Gastrocnemius medialis (tissue), 4 donors: Measurements from ENCODE around the gene CCPG1.

Source experiments
- CTCF ChIP-seq, 5 experiments: fragments of 450-650 bp in 3 of 5; fragments of 200-600 bp in 2 of 5; sonication (generic) in 2 of 5; IDR thresholded peaks in 4 of 5; conservative IDR thresholded peaks in 1 of 5; 1 replicate in 4 of 5; 2 replicates in 1 of 5; pipeline ENCODE4 v1.5.1; 2016 to 2019; ENCODE audit warnings: antibody characterized with exemption in 5 of 5, mild to moderate bottlenecking in 3 of 5, moderate library complexity in 3 of 5
- POLR2A ChIP-seq, 2 donors: fragments of 450-650 bp; IDR thresholded peaks; one replicate each; pipeline ENCODE4 v1.6.1; 2017; ENCODE audit warnings: antibody characterized with exemption in 2 of 2, mild to moderate bottlenecking in 2 of 2, moderate library complexity in 2 of 2

DNA sequence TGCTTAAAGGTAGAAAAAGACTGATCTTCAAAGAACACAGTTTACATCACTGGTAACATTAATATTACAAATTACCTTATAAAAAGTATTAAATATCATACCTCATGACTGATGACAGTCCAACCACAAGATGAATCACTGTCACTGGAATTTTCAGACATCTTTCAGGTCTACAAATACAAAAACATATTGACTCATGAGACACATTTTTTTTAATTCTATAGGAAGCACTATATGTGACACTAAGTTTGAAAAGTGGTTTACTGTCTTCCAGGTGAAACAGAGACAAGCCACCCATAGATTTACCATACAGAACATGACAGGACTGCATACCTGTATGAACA is 18.9 kb downstream of the CCPG1 start:
- TF ChIP-seq POLR2A (IDR thresholded peaks at IDR 0.05) (no peak), CTCF (IDR thresholded peaks at IDR 0.05 in 4 of 5, conservative IDR thresholded peaks at IDR 0.05 in 1 of 5) (no peak)
